BLaER1 treated with 17β-estradiol and CSF1 and Interleukin-3, amounts not matched to agents 10 nM and 100 nM (cell line): ENCODE data around the gene TGOLN2.
"Not testable (repeated sequence)": the region's sequence is repeated elsewhere in the genome, so short reads cannot be mapped to it uniquely, and the experiment has no call there.

ENCODE experiments used
- H3K27ac ChIP-seq, 11 experiments: shearing (Covaris generic); formaldehyde crosslinking; 2 replicates each; pipeline ENCODE4 v1.8.1; 2022
- H3K27me3 ChIP-seq, 11 experiments: shearing (Covaris generic); formaldehyde crosslinking; 2 replicates each; pipeline ENCODE4 v1.8.1; 2022
- H3K36me3 ChIP-seq, 11 experiments: shearing (Covaris generic); formaldehyde crosslinking; 2 replicates each; pipeline ENCODE4 v1.8.1; 2022
- H3K4me1 ChIP-seq, 10 experiments: shearing (Covaris generic); formaldehyde crosslinking; 2 replicates each; pipeline ENCODE4 v1.8.1; 2022
- H3K4me2 ChIP-seq, 11 experiments: shearing (Covaris generic); formaldehyde crosslinking; 2 replicates each; pipeline ENCODE4 v1.8.1; 2022
- H3K4me3 ChIP-seq, 10 experiments: shearing (Covaris generic); formaldehyde crosslinking; 2 replicates each; pipeline ENCODE4 v1.8.1; 2022
- H3K9ac ChIP-seq, 11 experiments: shearing (Covaris generic); formaldehyde crosslinking; 2 replicates each; pipeline ENCODE4 v1.8.1; 2022
- H3K9me3 ChIP-seq, 11 experiments: shearing (Covaris generic); formaldehyde crosslinking; replicated peaks in 1 of 11; 2 replicates each; pipeline ENCODE4 v1.8.1; 2022
- H4K20me1 ChIP-seq, 11 experiments: shearing (Covaris generic); formaldehyde crosslinking; 2 replicates each; pipeline ENCODE4 v1.8.1; 2022
- Cebpa-rat ChIP-seq, 11 experiments: shearing (Covaris generic); IDR thresholded peaks; 2 replicates each; pipeline ENCODE4 v1.8.1; 2022

Gene TGOLN2

GRCh38 chr2:85357736-85358135 is 29.9 kb upstream of the TGOLN2 start:
- Histone ChIP-seq H3K4me3 (no peak overlapping the region), H3K36me3 (peaks cover 51 to 73% (median 63%) of the 10 kb centered on the region in 11 experiments), H3K9ac (no peak overlapping the region), H3K4me2 (peak overlapping the region in 4 of 11 experiments; percentile 7 to 30 (median 20); a peak in 4 of 22 replicates), H3K4me1 (peaks cover 23 to 46% (median 29%) of the 10 kb centered on the region in 10 experiments), H4K20me1 (no peaks in the 10 kb centered on the region; a peak in 2 of 22 replicates), H3K27me3 (no peaks in the 10 kb centered on the region), H3K27ac (no peak overlapping the region), H3K9me3 (no peaks in the 10 kb centered on the region)
- no peak for TF ChIP-seq Cebpa-rat (IDR thresholded peaks at IDR 0.05)

GRCh38 chr2:85356186-85356585 is 28.4 kb upstream of the TGOLN2 start:
- TF ChIP-seq Cebpa-rat (IDR thresholded peaks at IDR 0.05), result no peak
- H3K27ac ChIP-seq, result no peak overlapping the region
- H3K36me3 ChIP-seq, result peaks cover 50 to 65% (median 60%) of the 10 kb centered on the region in 11 experiments
- no peak overlapping the region for H3K4me3 ChIP-seq
- peaks cover 26 to 51% (median 33%) of the 10 kb centered on the region in 10 experiments for H3K4me1 ChIP-seq
- 0 out of 22 replicates have a peak overlapping the region, but pooled peaks of 1 of the 11 experiments have one; percentile 96 for H3K9ac ChIP-seq
- no peaks in the 10 kb centered on the region; a peak in 2 of 22 replicates for H4K20me1 ChIP-seq
- H3K4me2 ChIP-seq, result peak overlapping the region in 6 of 11 experiments; percentile 91 to 98 (median 94); a peak in 3 of 22 replicates
- H3K27me3 ChIP-seq, result no peaks in the 10 kb centered on the region
- no peaks in the 10 kb centered on the region for H3K9me3 ChIP-seq

- no peaks in the 10 kb centered on the region for H3K27me3 ChIP-seq
- peak overlapping the region; percentile 68 to 93 (median 81) for H3K4me3 ChIP-seq
- H4K20me1 ChIP-seq, result no peaks in the 10 kb centered on the region; a peak in 2 of 22 replicates
- peaks cover 26 to 51% (median 33%) of the 10 kb centered on the region in 10 experiments for H3K4me1 ChIP-seq
- no peak for TF ChIP-seq Cebpa-rat (IDR thresholded peaks at IDR 0.05)
- peak overlapping the region; percentile 85 to 97 (median 91) for H3K9ac ChIP-seq
- H3K9me3 ChIP-seq, result no peaks in the 10 kb centered on the region
- H3K27ac ChIP-seq, result peak overlapping the region in 10 of 11 experiments; percentile 80 to 94 (median 86); a peak in 15 of 22 replicates
- H3K4me2 ChIP-seq, result peak overlapping the region; percentile 85 to 98 (median 93)
- peaks cover 53 to 65% (median 60%) of the 10 kb centered on the region in 11 experiments for H3K36me3 ChIP-seq
Measured at GRCh38 chr2:85355521-85355920, 27.7 kb upstream of the TGOLN2 start.

GRCh38 chr2:85355073-85355410 is 27.3 kb upstream of the TGOLN2 start:
- H3K27ac ChIP-seq, result peak overlapping the region; percentile 80 to 94 (median 87)
- peak overlapping the region; percentile 85 to 98 (median 93) for H3K4me2 ChIP-seq
- peak overlapping the region; percentile 68 to 93 (median 81) for H3K4me3 ChIP-seq
- H3K9ac ChIP-seq, result peak overlapping the region; percentile 85 to 97 (median 91)
- no peaks in the 10 kb centered on the region; a peak in 2 of 22 replicates for H4K20me1 ChIP-seq
- H3K27me3 ChIP-seq, result no peaks in the 10 kb centered on the region
- H3K36me3 ChIP-seq, result peaks cover 58 to 65% (median 62%) of the 10 kb centered on the region in 11 experiments
- H3K9me3 ChIP-seq, result no peaks in the 10 kb centered on the region
- TF ChIP-seq Cebpa-rat (IDR thresholded peaks at IDR 0.05), result no peak
- H3K4me1 ChIP-seq, result peaks cover 26 to 51% (median 33%) of the 10 kb centered on the region in 10 experiments

- peak within 1 kb of the TSS; percentile 68 to 93 (median 81) for H3K4me3 ChIP-seq
- no peaks in the 10 kb centered on the region for H3K9me3 ChIP-seq
- no peaks in the 10 kb centered on the region; a peak in 2 of 22 replicates for H4K20me1 ChIP-seq
- H3K27ac ChIP-seq, result peak within 1 kb of the TSS; percentile 80 to 94 (median 87)
- H3K9ac ChIP-seq, result peak within 1 kb of the TSS; percentile 85 to 97 (median 91)
- H3K27me3 ChIP-seq, result no peaks in the 10 kb centered on the region
- TF ChIP-seq Cebpa-rat (IDR thresholded peaks at IDR 0.05), result no peak
- peak within 1 kb of the TSS; percentile 85 to 98 (median 95) for H3K4me2 ChIP-seq
- peaks cover 26 to 51% (median 35%) of the 10 kb centered on the region in 10 experiments for H3K4me1 ChIP-seq
- peaks cover 59 to 65% (median 63%) of the 10 kb centered on the region in 11 experiments for H3K36me3 ChIP-seq
Measured at GRCh38 chr2:85354286-85355072, 26.7 kb upstream of the TGOLN2 start, which contains the start of the genes ELMOD3 and RETSAT. ELMOD3 (plus strand) TSS chr2:85354769; CDS start chr2:85357199, 2,430 bp downstream. RETSAT (minus strand) TSS chr2:85354528; CDS start chr2:85354507, 21 bp downstream.

- Histone ChIP-seq H3K4me1 (peaks cover 26 to 52% (median 36%) of the 10 kb centered on the region in 10 experiments), H3K27ac (peak overlapping the region; percentile 7 to 94 (median 86); a peak in 21 of 22 replicates), H3K4me2 (peak overlapping the region; percentile 85 to 98 (median 93)), H3K9ac (peak overlapping the region; percentile 85 to 97 (median 91)), H3K36me3 (peaks cover 59 to 65% (median 63%) of the 10 kb centered on the region in 11 experiments), H3K4me3 (peak overlapping the region; percentile 68 to 93 (median 81)), H3K27me3 (no peaks in the 10 kb centered on the region), H4K20me1 (no peaks in the 10 kb centered on the region; a peak in 2 of 22 replicates), H3K9me3 (no peaks in the 10 kb centered on the region)
- TF ChIP-seq Cebpa-rat (IDR thresholded peaks at IDR 0.05), result no peak
Measured at GRCh38 chr2:85353876-85354285, 26.1 kb upstream of the TGOLN2 start.

- Histone ChIP-seq H3K36me3 (peaks cover 64 to 94% (median 87%) of the 10 kb centered on the region in 11 experiments), H3K4me3 (no peak overlapping the region), H3K27me3 (no peaks in the 10 kb centered on the region), H3K4me1 (peaks cover 2 to 11% (median 6%) of the 10 kb centered on the region in 10 experiments; a peak in 17 of 20 replicates), H3K4me2 (no peak overlapping the region), H4K20me1 (peaks cover 0 to 17% (median 4%) of the 10 kb centered on the region in 11 experiments; a peak in 11 of 22 replicates), H3K9me3 (no peaks in the 10 kb centered on the region), H3K27ac (no peak overlapping the region), H3K9ac (no peak overlapping the region)
- TF ChIP-seq Cebpa-rat (IDR thresholded peaks at IDR 0.05), result no peak
Measured at GRCh38 chr2:85347599-85347998, 19.8 kb upstream of the TGOLN2 start.

GRCh38 chr2:85344356-85344954 is 16.7 kb upstream of the TGOLN2 start:
- peaks cover 0 to 4% (median 0%) of the 10 kb centered on the region in 10 experiments; a peak in 4 of 20 replicates for H3K4me1 ChIP-seq
- H3K9ac ChIP-seq, result no peak overlapping the region
- no peak for TF ChIP-seq Cebpa-rat (IDR thresholded peaks at IDR 0.05)
- H4K20me1 ChIP-seq, result peaks cover 0 to 17% (median 4%) of the 10 kb centered on the region in 11 experiments; a peak in 11 of 22 replicates
- no peak overlapping the region for H3K4me2 ChIP-seq
- H3K4me3 ChIP-seq, result no peak overlapping the region
- no peaks in the 10 kb centered on the region for H3K9me3 ChIP-seq
- no peaks in the 10 kb centered on the region for H3K27me3 ChIP-seq
- H3K36me3 ChIP-seq, result peaks cover 40 to 82% (median 64%) of the 10 kb centered on the region in 11 experiments
- no peak overlapping the region for H3K27ac ChIP-seq

- H3K9me3 ChIP-seq, H3K4me3 ChIP-seq, H3K4me1 ChIP-seq, H3K4me2 ChIP-seq, H3K27me3 ChIP-seq, H3K27ac ChIP-seq, H3K9ac ChIP-seq: not testable (repeated sequence)
- H4K20me1 ChIP-seq, result peaks cover 0 to 17% (median 4%) of the 10 kb centered on the region in 11 experiments; a peak in 11 of 22 replicates
- H3K36me3 ChIP-seq, result peaks cover 34 to 71% (median 54%) of the 10 kb centered on the region in 11 experiments
Measured at GRCh38 chr2:85343207-85343895, 15.6 kb upstream of the TGOLN2 start.
